Liver (tissue), 9 donors: Measurements from ENCODE around the gene ATP11C. TPM values are rescaled to one million over a fixed set of nuclear protein-coding genes. Genes with fewer than 3 reads are reported as not detected.

ENCODE experiments used
- DNase-seq: peaks from one replicate; pipeline ENCODE4 v3.0.0-alpha.2; 2017; ENCODE audit warnings: low spot score
- H3K27ac ChIP-seq, 2 donors: one replicate each; pipeline ENCODE4 v1.7.0; 2013; ENCODE audit warnings: inconsistent platforms in 2 of 2, low read length in 2 of 2, control low read depth in 1 of 2, low read depth in 1 of 2, mild to moderate bottlenecking in 1 of 2
- H3K27me3 ChIP-seq, 4 donors: one replicate each; pipeline versions ENCODE4 v1.6.1 to v1.7.0; 2013; ENCODE audit warnings: low read length in 3 of 4, inconsistent platforms in 1 of 4, mild to moderate bottlenecking in 1 of 4, moderate library complexity in 1 of 4; ENCODE audit not compliant: control insufficient read depth in 4 of 4, insufficient read depth in 4 of 4
- H3K36me3 ChIP-seq, 4 donors: one replicate each; pipeline versions ENCODE4 v1.6.1 to v1.7.0; 2013; ENCODE audit warnings: low read length in 3 of 4, mild to moderate bottlenecking in 3 of 4, low read depth in 1 of 4, moderate library complexity in 1 of 4; ENCODE audit not compliant: control insufficient read depth in 4 of 4, insufficient read depth in 3 of 4
- H3K4me1 ChIP-seq, 4 donors: one replicate each; pipeline versions ENCODE4 v1.6.1 to v1.7.0; 2013; ENCODE audit warnings: low read length in 3 of 4, mild to moderate bottlenecking in 3 of 4, moderate library complexity in 1 of 4; ENCODE audit not compliant: control insufficient read depth in 4 of 4, insufficient read depth in 4 of 4
- H3K4me3 ChIP-seq, 3 donors: one replicate each; pipeline versions ENCODE4 v1.6.1 to v1.7.0; 2013; ENCODE audit warnings: low read length in 3 of 3, control low read depth in 1 of 3, low read depth in 1 of 3, mild to moderate bottlenecking in 1 of 3
- H3K9ac ChIP-seq, 2 donors: one replicate each; pipeline ENCODE4 v1.7.0; 2013; ENCODE audit warnings: low read length in 2 of 2, mild to moderate bottlenecking in 2 of 2, moderate library complexity in 2 of 2, control low read depth in 1 of 2, low read depth in 1 of 2
- H3K9me3 ChIP-seq, 4 donors: one replicate each; pipeline versions ENCODE4 v1.6.1 to v1.7.0; 2013; ENCODE audit warnings: low read length in 3 of 4; ENCODE audit not compliant: control insufficient read depth in 4 of 4
- CTCF ChIP-seq: fragments of 150-350 bp; IDR thresholded peaks from 2 replicates; pipeline ENCODE4 v1.5.1; 2017; ENCODE audit warnings: improper control_type of control experiment, low read depth, low read length; ENCODE audit not compliant: missing input control
- EGR1 ChIP-seq, 2 donors: IDR thresholded peaks; 2 replicates each; pipeline ENCODE4 v1.6.1; 2016 to 2018; ENCODE audit warnings: antibody characterized with exemption in 2 of 2, low read depth in 2 of 2
- FOXA2 ChIP-seq: IDR thresholded peaks from 2 replicates; pipeline ENCODE4 v1.6.1; 2016; ENCODE audit warnings: antibody characterized with exemption
- GABPA ChIP-seq, 2 donors: IDR thresholded peaks in 1 of 2; conservative IDR thresholded peaks in 1 of 2; 2 replicates each; pipeline ENCODE4 v1.6.1; 2016; ENCODE audit warnings: antibody characterized with exemption in 2 of 2, mild to moderate bottlenecking in 1 of 2, moderate library complexity in 1 of 2
- HNF4A ChIP-seq, 2 donors: conservative IDR thresholded peaks; 2 replicates each; pipeline ENCODE4 v1.6.1; 2016; ENCODE audit warnings: antibody characterized with exemption in 2 of 2, mild to moderate bottlenecking in 2 of 2
- HNF4G ChIP-seq: IDR thresholded peaks from 2 replicates; pipeline ENCODE4 v1.6.1; 2016; ENCODE audit warnings: antibody characterized with exemption
- JUND ChIP-seq, 2 donors: IDR thresholded peaks; 2 replicates each; pipeline ENCODE4 v1.6.1; 2016; ENCODE audit warnings: antibody characterized with exemption in 2 of 2
- NR2F2 ChIP-seq: IDR thresholded peaks from 2 replicates; pipeline ENCODE4 v1.6.1; 2016; ENCODE audit warnings: antibody characterized with exemption
- RAD21 ChIP-seq, 2 donors: IDR thresholded peaks; 2 replicates each; pipeline ENCODE4 v1.6.1; 2016; ENCODE audit warnings: antibody characterized with exemption in 2 of 2, mild to moderate bottlenecking in 2 of 2
- TAF1 ChIP-seq: conservative IDR thresholded peaks from 2 replicates; pipeline ENCODE4 v1.6.1; 2016; ENCODE audit warnings: antibody characterized with exemption, mild to moderate bottlenecking
- ZBTB33 ChIP-seq: IDR thresholded peaks from 2 replicates; pipeline ENCODE4 v1.6.1; 2016; ENCODE audit warnings: antibody characterized with exemption
- WGBS: extraction: QIAGEN DNeasy Blood & Tissue Kit; methylation state at CpG from one replicate; pipeline ENCODE4 v1.1.7; 2013; 5-methylcytosine and 5-hydroxymethylcytosine counted together
- polyA plus RNA-seq, 2 donors: library from polyadenylated mRNA; stranded (reverse) in 1 of 2; unstranded in 1 of 2; fragments of 200-250 nt in 1 of 2; fragments of >200 nt in 1 of 2; fragmentation: Nextera tagmentation in 1 of 2; extraction: Ambion mirVana in 1 of 2; gene quantifications; one replicate each; pipeline versions ENCODE4 v1.2.1 to v1.2.3, GENCODE V29; 2013 to 2015
- total RNA-seq, 2 donors: library from RNA; depleted of rRNA; stranded (reverse); fragments of >200 nt; gene quantifications; one replicate each; pipeline ENCODE4 v1.2.3, GENCODE V29; 2014
- TF ChIP-seq, protein P1 (sequence below): IDR thresholded peaks from 2 replicates; pipeline ENCODE4 v1.6.1; 2016; ENCODE audit warnings: antibody characterized with exemption, mild to moderate bottlenecking
- donor health status: healthy.
- donor health status: healthy.
- donor health status: healthy.
- donor health status: healthy.
- donor health status: healthy.

The ATP11C gene
- total and polyA plus RNA-seq, 4 donors: 11.8 to 52.1 (median 18.9) TPM

GRCh38 chrX:139759637-139760036 is 173.2 kb downstream of the ATP11C start:
- 79% methylated on average over 4 of the region's 4 CpGs for WGBS
- H3K36me3 ChIP-seq: peaks cover 0 to 14% (median 6%) of the 10 kb centered on the region in 4 donors
- TF ChIP-seq, protein P1, sequence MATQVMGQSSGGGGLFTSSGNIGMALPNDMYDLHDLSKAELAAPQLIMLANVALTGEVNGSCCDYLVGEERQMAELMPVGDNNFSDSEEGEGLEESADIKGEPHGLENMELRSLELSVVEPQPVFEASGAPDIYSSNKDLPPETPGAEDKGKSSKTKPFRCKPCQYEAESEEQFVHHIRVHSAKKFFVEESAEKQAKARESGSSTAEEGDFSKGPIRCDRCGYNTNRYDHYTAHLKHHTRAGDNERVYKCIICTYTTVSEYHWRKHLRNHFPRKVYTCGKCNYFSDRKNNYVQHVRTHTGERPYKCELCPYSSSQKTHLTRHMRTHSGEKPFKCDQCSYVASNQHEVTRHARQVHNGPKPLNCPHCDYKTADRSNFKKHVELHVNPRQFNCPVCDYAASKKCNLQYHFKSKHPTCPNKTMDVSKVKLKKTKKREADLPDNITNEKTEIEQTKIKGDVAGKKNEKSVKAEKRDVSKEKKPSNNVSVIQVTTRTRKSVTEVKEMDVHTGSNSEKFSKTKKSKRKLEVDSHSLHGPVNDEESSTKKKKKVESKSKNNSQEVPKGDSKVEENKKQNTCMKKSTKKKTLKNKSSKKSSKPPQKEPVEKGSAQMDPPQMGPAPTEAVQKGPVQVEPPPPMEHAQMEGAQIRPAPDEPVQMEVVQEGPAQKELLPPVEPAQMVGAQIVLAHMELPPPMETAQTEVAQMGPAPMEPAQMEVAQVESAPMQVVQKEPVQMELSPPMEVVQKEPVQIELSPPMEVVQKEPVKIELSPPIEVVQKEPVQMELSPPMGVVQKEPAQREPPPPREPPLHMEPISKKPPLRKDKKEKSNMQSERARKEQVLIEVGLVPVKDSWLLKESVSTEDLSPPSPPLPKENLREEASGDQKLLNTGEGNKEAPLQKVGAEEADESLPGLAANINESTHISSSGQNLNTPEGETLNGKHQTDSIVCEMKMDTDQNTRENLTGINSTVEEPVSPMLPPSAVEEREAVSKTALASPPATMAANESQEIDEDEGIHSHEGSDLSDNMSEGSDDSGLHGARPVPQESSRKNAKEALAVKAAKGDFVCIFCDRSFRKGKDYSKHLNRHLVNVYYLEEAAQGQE: no peak
- TF ChIP-seq NR2F2: no peak
- TF ChIP-seq GABPA (IDR thresholded peaks at IDR 0.05 in 1 of 2, conservative IDR thresholded peaks at IDR 0.05 in 1 of 2): no peak
- no peak for TF ChIP-seq FOXA2
- TF ChIP-seq HNF4G: no peak
- TF ChIP-seq RAD21 (IDR thresholded peaks at IDR 0.05): peak; percentile 62 to 78
- TF ChIP-seq HNF4A (conservative IDR thresholded peaks at IDR 0.05): no peak
- no peak for TF ChIP-seq ZBTB33
- TF ChIP-seq TAF1: no peak
- TF ChIP-seq CTCF: peak; percentile 40
- no peak for TF ChIP-seq JUND (IDR thresholded peaks at IDR 0.05)
- TF ChIP-seq EGR1 (IDR thresholded peaks at IDR 0.05; ENCODE audit: low read depth in 2 of 2): no peak

DNA sequence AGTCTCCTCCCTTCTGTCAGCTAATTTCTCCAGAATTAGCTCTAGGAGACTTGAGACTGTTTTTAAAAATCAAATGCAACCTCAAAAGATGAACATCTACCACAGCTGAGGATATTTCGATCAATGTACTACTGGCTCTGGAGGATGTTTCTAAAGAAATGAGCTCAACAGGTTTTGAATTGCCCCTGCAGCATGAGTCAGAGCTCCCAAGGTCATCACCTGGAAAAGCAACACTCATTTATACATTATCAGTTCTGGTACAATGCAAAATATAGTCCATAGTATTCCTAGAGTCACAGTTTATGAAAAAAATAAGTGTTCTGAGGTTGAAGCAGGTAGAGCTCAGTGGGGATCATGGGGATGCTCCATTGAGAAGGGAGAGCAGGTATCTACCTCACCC is 174.0 kb downstream of the ATP11C start:
- Histone ChIP-seq H3K27ac (no peak overlapping the region), H3K4me1 (no peaks in the 10 kb centered on the region), H3K4me3 (no peak overlapping the region), H3K27me3 (no peaks in the 10 kb centered on the region), H3K9me3 (peaks cover 0 to 6% (median 4%) of the 10 kb centered on the region in 4 donors), H3K9ac (no peak overlapping the region), H3K36me3 (peaks cover 0 to 19% (median 4%) of the 10 kb centered on the region in 4 donors)
- 88% methylated on average over 1 of the region's 1 CpG for WGBS
- DNase-seq: no peak
- TF ChIP-seq FOXA2 (no peak), TAF1 (no peak), HNF4A (conservative IDR thresholded peaks at IDR 0.05) (no peak)

More at GRCh38 chrX:139759637-139760036, 173.2 kb downstream of the ATP11C start:
- H3K27ac ChIP-seq: no peak overlapping the region
- no peak for DNase-seq
- H3K4me3 ChIP-seq: no peak overlapping the region
- H3K4me1 ChIP-seq: no peaks in the 10 kb centered on the region
- no peak overlapping the region for H3K9ac ChIP-seq
- H3K9me3 ChIP-seq: peaks cover 0 to 5% (median 0%) of the 10 kb centered on the region in 4 donors
- no peaks in the 10 kb centered on the region for H3K27me3 ChIP-seq
